ENCODE results near the gene CIAO2A. TPM values are rescaled to one million over a fixed set of nuclear protein-coding genes. Genes with fewer than 3 reads are reported as not detected.

CIAO2A gene
- total RNA-seq, 2 donors from 2014 or later: 54.6 to 63.2 TPM

DNA sequence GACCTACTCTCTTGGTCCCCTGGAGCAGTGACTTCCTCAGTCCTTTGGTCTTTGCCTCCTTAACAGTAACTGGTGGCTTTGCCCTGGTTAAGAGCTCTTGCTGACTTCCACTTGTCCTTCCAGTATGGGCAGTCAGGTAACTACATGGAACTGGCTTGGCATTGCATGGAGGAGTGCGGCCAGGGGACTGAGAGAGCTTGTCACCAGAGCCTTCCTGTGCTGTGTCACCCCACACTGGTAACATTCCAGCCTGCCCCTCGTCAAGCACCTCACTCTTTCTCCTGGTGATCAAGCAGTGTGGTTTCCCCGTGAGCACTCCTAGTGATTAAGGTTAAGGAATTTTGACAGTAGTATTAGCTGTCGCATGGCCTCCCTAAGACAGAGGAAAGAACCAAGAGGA lies 38.6 kb upstream of the CIAO2A start:
- Histone ChIP-seq H3K9ac (ENCODE audit: extremely low read depth, low read length, poor library complexity, severe bottlenecking) (no peak overlapping the region), H3K27ac (ENCODE audit: low read depth, low read length) (no peak overlapping the region), H3K9me3 (ENCODE audit: control insufficient read depth, low read length) (no peaks in the 10 kb centered on the region), H3K4me3 (ENCODE audit: low read length) (no peak overlapping the region), H3K27me3 (ENCODE audit: control insufficient read depth, insufficient read depth, low read length, poor library complexity, severe bottlenecking) (no peaks in the 10 kb centered on the region), H3K4me1 (ENCODE audit: control insufficient read depth, insufficient read depth, low read length) (no peaks in the 10 kb centered on the region), H3K36me3 (ENCODE audit: control insufficient read depth, insufficient read depth, low read length) (peaks cover 53% of the 10 kb centered on the region)
- Mint-ChIP-seq H3K27me3 (ENCODE audit: insufficient read depth) (no peaks in the 10 kb centered on the region), H3K36me3 (ENCODE audit: low read depth) (peaks cover 79% of the 10 kb centered on the region), H3K9me3 (no peaks in the 10 kb centered on the region), H3K4me3 (no peak overlapping the region), H3K27ac (no peak overlapping the region), H3K4me1 (peaks cover 3% of the 10 kb centered on the region)
- TF ChIP-seq, protein P1, sequence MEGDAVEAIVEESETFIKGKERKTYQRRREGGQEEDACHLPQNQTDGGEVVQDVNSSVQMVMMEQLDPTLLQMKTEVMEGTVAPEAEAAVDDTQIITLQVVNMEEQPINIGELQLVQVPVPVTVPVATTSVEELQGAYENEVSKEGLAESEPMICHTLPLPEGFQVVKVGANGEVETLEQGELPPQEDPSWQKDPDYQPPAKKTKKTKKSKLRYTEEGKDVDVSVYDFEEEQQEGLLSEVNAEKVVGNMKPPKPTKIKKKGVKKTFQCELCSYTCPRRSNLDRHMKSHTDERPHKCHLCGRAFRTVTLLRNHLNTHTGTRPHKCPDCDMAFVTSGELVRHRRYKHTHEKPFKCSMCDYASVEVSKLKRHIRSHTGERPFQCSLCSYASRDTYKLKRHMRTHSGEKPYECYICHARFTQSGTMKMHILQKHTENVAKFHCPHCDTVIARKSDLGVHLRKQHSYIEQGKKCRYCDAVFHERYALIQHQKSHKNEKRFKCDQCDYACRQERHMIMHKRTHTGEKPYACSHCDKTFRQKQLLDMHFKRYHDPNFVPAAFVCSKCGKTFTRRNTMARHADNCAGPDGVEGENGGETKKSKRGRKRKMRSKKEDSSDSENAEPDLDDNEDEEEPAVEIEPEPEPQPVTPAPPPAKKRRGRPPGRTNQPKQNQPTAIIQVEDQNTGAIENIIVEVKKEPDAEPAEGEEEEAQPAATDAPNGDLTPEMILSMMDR (conservative IDR thresholded peaks at IDR 0.05): no peak
- no peak for DNase-seq
- 92 to 96% methylated on average over 3 to 4 of the region's 4 CpGs for WGBS, 2 experiments (ENCODE audit: insufficient coverage in 1 of 2, insufficient read length in 1 of 2)

DNA sequence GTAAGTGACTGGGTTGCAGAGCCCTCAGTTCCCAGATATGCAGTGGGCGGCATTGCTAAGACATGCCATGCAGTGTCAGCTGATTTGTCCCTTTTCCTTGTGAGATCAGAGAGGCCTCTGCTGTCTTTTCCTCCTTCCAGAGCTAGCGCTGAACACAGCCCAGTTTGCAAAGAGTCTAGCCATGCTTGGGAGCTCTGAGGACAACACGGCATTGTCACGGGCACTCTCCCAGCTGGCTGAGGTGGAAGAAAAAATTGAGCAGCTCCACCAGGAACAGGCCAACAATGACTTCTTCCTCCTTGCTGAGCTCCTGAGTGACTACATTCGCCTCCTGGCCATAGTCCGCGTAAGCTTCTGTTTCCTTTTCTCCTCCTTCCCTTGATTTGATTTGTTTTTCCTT lies 37.9 kb upstream of the CIAO2A start:
- no peak overlapping the region for H3K4me3 Mint-ChIP-seq
- no peak overlapping the region for H3K9ac ChIP-seq (ENCODE audit: extremely low read depth, low read length, poor library complexity, severe bottlenecking)
- no peak overlapping the region for H3K27ac ChIP-seq (ENCODE audit: low read depth, low read length)
- H3K9me3 ChIP-seq (ENCODE audit: control insufficient read depth, low read length): no peaks in the 10 kb centered on the region
- WGBS, 2 experiments (ENCODE audit: insufficient coverage in 1 of 2, insufficient read length in 1 of 2): 94 to 97% methylated on average over 7 of the region's 7 CpGs
- H3K36me3 ChIP-seq (ENCODE audit: control insufficient read depth, insufficient read depth, low read length): peaks cover 55% of the 10 kb centered on the region
- no peaks in the 10 kb centered on the region for H3K27me3 Mint-ChIP-seq (ENCODE audit: insufficient read depth)
- no peak overlapping the region for H3K4me3 ChIP-seq (ENCODE audit: low read length)
- peaks cover 3% of the 10 kb centered on the region for H3K4me1 Mint-ChIP-seq
- TF ChIP-seq, protein P1 (conservative IDR thresholded peaks at IDR 0.05): no peak
- no peaks in the 10 kb centered on the region for H3K9me3 Mint-ChIP-seq
- no peaks in the 10 kb centered on the region for H3K4me1 ChIP-seq (ENCODE audit: control insufficient read depth, insufficient read depth, low read length)
- H3K36me3 Mint-ChIP-seq (ENCODE audit: low read depth): peaks cover 80% of the 10 kb centered on the region
- no peaks in the 10 kb centered on the region for H3K27me3 ChIP-seq (ENCODE audit: control insufficient read depth, insufficient read depth, low read length, poor library complexity, severe bottlenecking)
- no peak for DNase-seq
- H3K27ac Mint-ChIP-seq: no peak overlapping the region

DNA sequence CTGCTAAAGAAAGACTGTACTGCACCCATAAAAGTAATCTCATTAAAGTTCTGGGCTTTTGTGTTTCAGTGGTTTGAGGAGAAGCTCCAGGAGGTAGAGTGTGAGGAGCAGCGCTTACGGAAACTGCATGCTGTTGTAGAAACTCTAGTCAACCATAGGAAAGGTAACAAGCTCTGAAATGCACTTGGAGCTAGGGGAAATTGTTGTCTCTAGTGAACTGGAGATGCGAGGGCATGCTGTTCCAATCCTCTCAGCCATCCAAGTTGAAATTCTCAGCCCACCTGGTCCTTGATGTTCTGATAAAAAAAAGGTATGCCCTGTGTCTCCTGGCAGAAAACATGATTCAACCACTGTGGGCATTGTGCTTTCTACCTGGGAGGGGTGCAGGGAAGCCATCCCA lies 36.5 kb upstream of the CIAO2A start:
- H3K27me3 Mint-ChIP-seq (ENCODE audit: insufficient read depth): no peaks in the 10 kb centered on the region
- DNase-seq: no peak
- Histone ChIP-seq H3K4me3 (ENCODE audit: low read length) (no peak overlapping the region), H3K27ac (ENCODE audit: low read depth, low read length) (no peak overlapping the region), H3K36me3 (ENCODE audit: control insufficient read depth, insufficient read depth, low read length) (peaks cover 60% of the 10 kb centered on the region), H3K4me1 (ENCODE audit: control insufficient read depth, insufficient read depth, low read length) (no peaks in the 10 kb centered on the region), H3K27me3 (ENCODE audit: control insufficient read depth, insufficient read depth, low read length, poor library complexity, severe bottlenecking) (no peaks in the 10 kb centered on the region), H3K9ac (ENCODE audit: extremely low read depth, low read length, poor library complexity, severe bottlenecking) (no peak overlapping the region), H3K9me3 (ENCODE audit: control insufficient read depth, low read length) (no peaks in the 10 kb centered on the region)
- no peak overlapping the region for H3K27ac Mint-ChIP-seq
- peaks cover 3% of the 10 kb centered on the region for H3K4me1 Mint-ChIP-seq
- H3K36me3 Mint-ChIP-seq (ENCODE audit: low read depth): peaks cover 80% of the 10 kb centered on the region
- no peak overlapping the region for H3K4me3 Mint-ChIP-seq
- no peaks in the 10 kb centered on the region for H3K9me3 Mint-ChIP-seq
- 97 to 100% methylated on average over 3 of the region's 3 CpGs for WGBS, 2 experiments (ENCODE audit: insufficient coverage in 1 of 2, insufficient read length in 1 of 2)
- TF ChIP-seq, protein P1 (conservative IDR thresholded peaks at IDR 0.05): no peak

Measured in endodermal cell (in vitro differentiated cells).